Raji (cell line): ENCODE data around the gene KLHL36.

Experiments used
- POLR2A ChIP-seq: IDR thresholded peaks from 2 replicates; pipeline ENCODE4 v1.6.1; 2011; ENCODE audit warnings: low read depth, low read length, control low read depth; ENCODE audit not compliant: insufficient read depth

The KLHL36 gene

GRCh38 chr16:84673203-84673535 lies 24.9 kb downstream of the KLHL36 start:
- no peak for TF ChIP-seq POLR2A

DNA sequence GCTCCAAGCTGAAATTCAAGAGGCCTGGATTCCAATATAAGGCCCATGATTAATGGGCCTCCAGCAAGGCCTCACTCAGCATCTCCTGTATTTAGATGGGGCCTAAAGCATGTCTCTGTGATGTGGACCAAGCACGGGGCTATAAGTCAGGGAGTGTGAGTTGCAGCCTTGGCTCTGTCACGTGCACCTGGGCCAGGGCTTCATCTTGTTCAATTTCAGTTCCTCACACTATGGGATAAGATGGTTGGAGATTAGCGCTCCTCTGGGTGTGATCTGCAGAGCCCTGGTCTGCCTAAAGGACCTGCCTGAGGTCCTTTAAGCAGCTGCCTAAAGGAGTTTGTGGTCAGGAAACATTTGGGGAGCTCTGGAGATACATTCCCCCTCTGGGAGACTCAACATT lies 25.2 kb downstream of the KLHL36 start:
- no peak for TF ChIP-seq POLR2A

DNA sequence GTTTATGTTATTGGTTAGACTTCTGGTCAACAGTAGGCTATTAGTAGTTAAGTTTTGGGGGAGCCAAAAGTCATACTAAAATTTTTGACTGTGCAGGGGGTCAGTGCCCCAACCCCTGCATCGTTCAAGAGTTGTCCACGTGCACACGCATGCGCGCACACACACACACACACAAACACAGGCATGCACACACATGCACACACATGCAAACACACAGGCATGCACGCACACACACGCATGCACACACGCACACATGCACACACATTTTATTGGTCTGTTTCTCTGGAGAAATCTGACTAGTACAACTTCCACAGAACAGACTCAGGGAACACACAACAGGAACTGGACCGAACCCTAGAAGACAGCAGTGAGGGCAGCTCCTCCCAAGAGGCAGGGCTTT lies 27.1 kb downstream of the KLHL36 start:
- TF ChIP-seq POLR2A, result no peak

GRCh38 chr16:84675884-84676283 lies 27.6 kb downstream of the KLHL36 start:
- no peak for TF ChIP-seq POLR2A

DNA sequence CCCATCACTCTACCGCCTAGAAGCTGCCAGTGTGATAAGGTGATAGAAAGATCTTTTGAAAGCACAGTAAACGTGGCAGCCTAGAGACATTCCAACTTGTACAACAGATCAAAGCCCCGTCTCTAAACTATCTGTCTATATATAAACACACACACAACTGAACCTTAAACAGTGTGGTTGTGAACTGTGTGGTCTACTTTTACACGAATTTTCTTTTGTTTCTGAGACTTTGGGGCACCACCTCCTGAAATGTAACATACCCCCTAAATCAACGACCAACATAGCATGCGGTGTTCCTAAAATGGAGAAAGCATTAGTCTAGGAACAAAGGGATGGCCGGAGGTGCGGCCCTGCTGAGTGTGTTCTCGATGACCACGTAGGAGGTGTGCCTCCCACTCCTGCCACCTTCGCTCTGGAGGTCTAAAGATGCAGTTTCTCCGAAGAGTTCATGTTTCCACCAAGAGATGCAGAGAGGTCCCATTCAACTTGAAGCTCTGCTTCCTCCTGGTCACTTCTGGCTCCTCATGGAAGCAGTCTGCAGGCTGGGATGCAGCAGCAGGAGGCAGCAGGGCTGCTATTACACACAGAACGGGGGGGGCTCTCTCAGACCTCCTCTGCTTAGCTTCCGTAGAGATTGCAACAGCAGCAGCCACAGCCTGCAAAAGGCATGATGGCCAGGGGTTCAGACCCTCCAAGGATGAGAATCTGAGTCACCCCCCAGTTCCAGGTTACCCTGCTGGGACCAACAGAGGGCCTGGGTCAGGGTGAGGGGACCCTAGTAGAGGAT lies 28.9 kb downstream of the KLHL36 start:
- no peak for TF ChIP-seq POLR2A

GRCh38 chr16:84677849-84678248 lies 29.5 kb downstream of the KLHL36 start:
- TF ChIP-seq POLR2A, result no peak

- no peak for TF ChIP-seq POLR2A
Observed at GRCh38 chr16:84678541-84678940, 30.2 kb downstream of the KLHL36 start.

DNA sequence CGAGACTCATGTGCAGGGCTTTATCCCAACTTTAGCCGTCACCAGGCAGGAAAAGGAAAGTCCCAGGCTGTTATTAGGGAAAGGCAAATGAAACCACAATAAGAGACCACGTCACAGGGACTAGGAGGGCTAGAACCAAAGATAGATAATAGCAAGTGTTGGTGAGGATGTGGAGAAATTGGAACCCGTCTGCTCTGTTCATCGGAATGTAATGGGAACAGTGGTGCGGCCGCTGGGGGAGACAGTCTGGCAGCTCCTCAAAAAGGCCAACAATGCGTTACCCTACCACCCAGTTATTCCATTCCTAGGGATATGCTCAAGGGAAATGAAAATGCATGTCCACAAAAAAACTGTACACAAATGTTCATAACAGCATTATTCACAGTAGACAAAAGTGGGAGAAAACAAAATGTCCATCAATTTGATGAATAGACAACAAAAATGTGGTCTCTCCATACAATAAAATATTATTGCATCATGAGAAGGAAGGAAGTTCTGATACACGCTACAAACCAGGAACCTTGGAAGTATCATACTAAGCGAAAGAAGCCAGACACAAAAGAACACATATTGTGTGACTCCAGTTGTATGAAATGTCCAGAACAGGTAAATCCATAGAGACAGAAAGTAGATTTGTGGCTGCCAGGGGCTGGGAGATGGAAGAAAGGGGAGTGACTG lies 32.0 kb downstream of the KLHL36 start:
- no peak for TF ChIP-seq POLR2A

GRCh38 chr16:84680843-84681629 lies 32.7 kb downstream of the KLHL36 start:
- TF ChIP-seq POLR2A, result no peak

GRCh38 chr16:84683691-84684591 lies 35.6 kb downstream of the KLHL36 start:
- no peak for TF ChIP-seq POLR2A

DNA sequence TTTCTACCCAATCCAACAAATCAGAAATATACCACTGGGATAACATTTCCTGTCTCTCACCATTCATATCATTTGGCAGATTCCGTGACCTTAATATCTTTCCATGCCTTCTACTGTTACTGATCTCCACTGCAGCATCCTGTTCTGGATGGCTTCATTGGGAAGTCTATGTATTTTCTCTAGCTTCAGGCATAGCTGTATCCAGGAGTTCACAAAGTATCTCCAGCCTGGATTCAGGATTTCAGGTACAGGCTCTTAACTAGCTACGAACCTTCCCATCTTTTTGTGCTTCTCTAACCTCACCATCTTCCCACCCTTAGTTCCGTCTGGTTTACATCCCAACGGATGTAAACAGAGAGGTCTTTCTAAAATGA lies 36.3 kb downstream of the KLHL36 start:
- TF ChIP-seq POLR2A, result no peak

GRCh38 chr16:84685210-84685609 lies 36.9 kb downstream of the KLHL36 start:
- no peak for TF ChIP-seq POLR2A

GRCh38 chr16:84686707-84687298 lies 38.5 kb downstream of the KLHL36 start:
- TF ChIP-seq POLR2A, result no peak

- no peak for TF ChIP-seq POLR2A
Observed at GRCh38 chr16:84687715-84688114, 39.4 kb downstream of the KLHL36 start.

DNA sequence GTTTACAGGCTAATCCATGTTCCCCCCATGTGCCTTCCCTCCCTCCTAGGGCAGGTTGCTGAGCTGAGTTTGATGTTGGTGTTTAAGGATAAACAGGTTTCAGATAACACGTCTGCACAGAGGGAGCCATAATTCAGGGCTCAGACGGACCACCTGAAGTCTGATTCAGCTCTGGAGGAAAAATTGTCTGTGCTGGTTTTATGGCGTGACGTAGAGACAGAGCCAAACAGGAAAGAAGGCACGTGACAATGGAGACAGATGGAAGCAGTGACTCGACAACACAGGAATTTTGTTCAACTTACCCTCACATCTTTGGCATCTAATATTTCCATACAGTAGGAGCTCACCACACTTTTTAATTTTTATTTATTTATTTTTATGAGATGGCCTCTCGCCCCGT lies 40.8 kb downstream of the KLHL36 start:
- no peak for TF ChIP-seq POLR2A
